ENCODE measurements around the gene GPR137C. TPM values are rescaled to one million over a fixed set of nuclear protein-coding genes. Genes with fewer than 3 reads are reported as not detected.

Gene GPR137C
- total and polyA plus RNA-seq, 2 of the 4 experiments (the other 2 are of a cell fraction) = 0.72 to 0.91 TPM

DNA sequence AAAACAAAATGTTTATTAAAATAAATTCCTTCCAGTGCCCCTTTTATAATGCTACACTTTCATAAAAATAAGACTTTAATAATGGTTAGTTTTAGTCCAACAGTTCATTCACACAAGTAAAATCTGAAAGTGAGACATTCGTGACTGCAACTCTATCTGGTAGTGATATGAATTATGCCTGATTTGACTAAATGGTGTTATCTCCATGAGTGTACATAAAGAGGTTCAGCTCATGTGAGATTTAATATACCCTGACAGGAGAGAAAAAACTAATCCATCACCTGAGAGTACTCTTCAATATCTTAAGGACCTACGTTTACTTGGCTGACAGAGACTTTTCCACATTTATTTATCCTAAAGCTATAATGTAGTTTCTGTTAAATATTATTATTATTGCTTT is 108.7 kb downstream of the GPR137C start:
- Histone ChIP-seq H2AK9ac (replicated peaks; ENCODE audit: low read depth, low read length, poor library complexity) (no peak overlapping the region), H3K4me3 (ENCODE audit: insufficient read depth, low read depth, low read length) (no peak overlapping the region), H3K9ac (ENCODE audit: low read depth, low read length) (no peak overlapping the region), H4K91ac (ENCODE audit: insufficient read depth, low read depth, low read length) (no peak overlapping the region), H3K27ac (ENCODE audit: insufficient read depth, low read length) (no peak overlapping the region), H3K27me3 (ENCODE audit: control insufficient read depth, insufficient read depth, low read length) (no peaks in the 10 kb centered on the region), H3K79me1 (ENCODE audit: low read depth in 1 of 2, low read length in 2 of 2) (peaks cover 5 to 9% of the 10 kb centered on the region in 2 experiments; a peak in 2 of 4 replicates), H4K5ac (ENCODE audit: low read depth, low read length) (no peak overlapping the region), H2AK5ac (ENCODE audit: low read depth, low read length) (no peak overlapping the region), H3K36me3 (ENCODE audit: control insufficient read depth, insufficient read depth, low read length) (peaks cover 10% of the 10 kb centered on the region), H3K14ac (replicated peaks; ENCODE audit: low read depth, low read length) (no peak overlapping the region), H2BK120ac (ENCODE audit: low read depth, low read length) (no peak overlapping the region), H2AFZ (replicated peaks; ENCODE audit: low read length, poor library complexity) (no peak overlapping the region), H3K4ac (ENCODE audit: low read depth, low read length) (no peak overlapping the region), H3K18ac (ENCODE audit: low read depth, low read length) (no peak overlapping the region), H2BK15ac (ENCODE audit: low read depth, low read length) (no peak overlapping the region), H4K8ac (ENCODE audit: low read depth in 2 of 2, low read length in 2 of 2) (no peak overlapping the region), H3K56ac (ENCODE audit: extremely low read depth, insufficient read depth, low read length) (no peak overlapping the region), H3K23ac (ENCODE audit: low read depth, low read length) (no peak overlapping the region), H3K9me1 (ENCODE audit: insufficient read depth, low read length) (0 out of 2 replicates have a peak, but pooled peaks cover 4% of the 10 kb centered on the region), H4K20me1 (ENCODE audit: insufficient read depth, low read length) (no peaks in the 10 kb centered on the region), H2BK20ac (ENCODE audit: low read depth, low read length) (no peak overlapping the region), H3K9me3 (ENCODE audit: control insufficient read depth, insufficient read depth, low read length) (no peaks in the 10 kb centered on the region), H2BK5ac (ENCODE audit: low read depth, low read length, poor library complexity, severe bottlenecking) (no peak overlapping the region), H3K4me1 (ENCODE audit: control insufficient read depth, insufficient read depth, low read length) (no peaks in the 10 kb centered on the region), H3K4me2 (ENCODE audit: low read depth, low read length) (no peak overlapping the region)
- CTCF ChIA-PET = no interaction called here
- DNase-seq (no peak), ATAC-seq (ENCODE audit: low read depth) (no peak)
- POLR2A ChIA-PET (ENCODE audit: unreplicated experiment) = no interaction called here
- no CpG with 5 or more reads among the region's 2 CpGs for WGBS, 2 experiments (ENCODE audit: extremely low coverage in 2 of 2, insufficient read length in 1 of 2)
- no TSS peak for BruUV-seq (replicated peaks)
- in situ Hi-C loops (cut with MboI; ENCODE audit: low sequenced_read_pairs) (no loop called here), dilution Hi-C loops (cut with HindIII; ENCODE audit: low sequenced_read_pairs, unreplicated experiment) (no loop called here), intact Hi-C loops (cut with micrococcal nuclease) (loop anchor here (5.0 kb wide), 1 partner anchor 39 kb away; no protein-coding TSS in a partner anchor)
- TF ChIP-seq, protein P1, sequence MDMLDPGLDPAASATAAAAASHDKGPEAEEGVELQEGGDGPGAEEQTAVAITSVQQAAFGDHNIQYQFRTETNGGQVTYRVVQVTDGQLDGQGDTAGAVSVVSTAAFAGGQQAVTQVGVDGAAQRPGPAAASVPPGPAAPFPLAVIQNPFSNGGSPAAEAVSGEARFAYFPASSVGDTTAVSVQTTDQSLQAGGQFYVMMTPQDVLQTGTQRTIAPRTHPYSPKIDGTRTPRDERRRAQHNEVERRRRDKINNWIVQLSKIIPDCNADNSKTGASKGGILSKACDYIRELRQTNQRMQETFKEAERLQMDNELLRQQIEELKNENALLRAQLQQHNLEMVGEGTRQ (IDR thresholded peaks at IDR 0.05; ENCODE audit: low read depth, low read length) = no peak
- no peak for TF ChIP-seq RAD21 (IDR thresholded peaks at IDR 0.05; ENCODE audit: low read length)
- no peak for TF ChIP-seq SMC3 (IDR thresholded peaks at IDR 0.05; ENCODE audit: low read depth, low read length)
- TF ChIP-seq NFE2L2 (IDR thresholded peaks at IDR 0.05; ENCODE audit: low read depth, low read length) = no peak
- no peak for TF ChIP-seq BHLHE40 (IDR thresholded peaks at IDR 0.05; ENCODE audit: low read depth, low read length)
- TF ChIP-seq POLR2A (IDR thresholded peaks at IDR 0.05; ENCODE audit: low read depth, low read length) = no peak
- no peak for TF ChIP-seq FOS (IDR thresholded peaks at IDR 0.05; ENCODE audit: low read depth, low read length)
- TF ChIP-seq MAZ (IDR thresholded peaks at IDR 0.05; ENCODE audit: borderline replicate concordance, low read depth, low read length) = no peak
- TF ChIP-seq, protein P2, sequence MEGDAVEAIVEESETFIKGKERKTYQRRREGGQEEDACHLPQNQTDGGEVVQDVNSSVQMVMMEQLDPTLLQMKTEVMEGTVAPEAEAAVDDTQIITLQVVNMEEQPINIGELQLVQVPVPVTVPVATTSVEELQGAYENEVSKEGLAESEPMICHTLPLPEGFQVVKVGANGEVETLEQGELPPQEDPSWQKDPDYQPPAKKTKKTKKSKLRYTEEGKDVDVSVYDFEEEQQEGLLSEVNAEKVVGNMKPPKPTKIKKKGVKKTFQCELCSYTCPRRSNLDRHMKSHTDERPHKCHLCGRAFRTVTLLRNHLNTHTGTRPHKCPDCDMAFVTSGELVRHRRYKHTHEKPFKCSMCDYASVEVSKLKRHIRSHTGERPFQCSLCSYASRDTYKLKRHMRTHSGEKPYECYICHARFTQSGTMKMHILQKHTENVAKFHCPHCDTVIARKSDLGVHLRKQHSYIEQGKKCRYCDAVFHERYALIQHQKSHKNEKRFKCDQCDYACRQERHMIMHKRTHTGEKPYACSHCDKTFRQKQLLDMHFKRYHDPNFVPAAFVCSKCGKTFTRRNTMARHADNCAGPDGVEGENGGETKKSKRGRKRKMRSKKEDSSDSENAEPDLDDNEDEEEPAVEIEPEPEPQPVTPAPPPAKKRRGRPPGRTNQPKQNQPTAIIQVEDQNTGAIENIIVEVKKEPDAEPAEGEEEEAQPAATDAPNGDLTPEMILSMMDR (conservative IDR thresholded peaks at IDR 0.05; ENCODE audit: low read depth, low read length) = no peak
